Gastroesophageal sphincter (tissue), 3 donors: Measurements from ENCODE around the gene PARD6G.

Source experiments
- EP300 ChIP-seq: sonication (generic); formaldehyde crosslinking; IDR thresholded peaks from one replicate; pipeline ENCODE4 v1.6.1; 2017; ENCODE audit warnings: antibody characterized with exemption, mild to moderate bottlenecking
- POLR2A ChIP-seq, 2 donors: fragments of 450-650 bp; IDR thresholded peaks; one replicate each; pipeline ENCODE4 v1.6.1; 2017; ENCODE audit warnings: antibody characterized with exemption in 2 of 2, mild to moderate bottlenecking in 2 of 2, moderate library complexity in 1 of 2
- TF ChIP-seq, protein P1 (sequence below), 4 experiments: fragments of 200-600 bp in 2 of 4; fragments of 450-650 bp in 2 of 4; sonication (generic) in 1 of 4; IDR thresholded peaks; one replicate each; pipeline ENCODE4 v1.5.1; 2017 to 2019; ENCODE audit warnings: antibody characterized with exemption in 4 of 4, mild to moderate bottlenecking in 2 of 4, moderate library complexity in 2 of 4

DNA sequence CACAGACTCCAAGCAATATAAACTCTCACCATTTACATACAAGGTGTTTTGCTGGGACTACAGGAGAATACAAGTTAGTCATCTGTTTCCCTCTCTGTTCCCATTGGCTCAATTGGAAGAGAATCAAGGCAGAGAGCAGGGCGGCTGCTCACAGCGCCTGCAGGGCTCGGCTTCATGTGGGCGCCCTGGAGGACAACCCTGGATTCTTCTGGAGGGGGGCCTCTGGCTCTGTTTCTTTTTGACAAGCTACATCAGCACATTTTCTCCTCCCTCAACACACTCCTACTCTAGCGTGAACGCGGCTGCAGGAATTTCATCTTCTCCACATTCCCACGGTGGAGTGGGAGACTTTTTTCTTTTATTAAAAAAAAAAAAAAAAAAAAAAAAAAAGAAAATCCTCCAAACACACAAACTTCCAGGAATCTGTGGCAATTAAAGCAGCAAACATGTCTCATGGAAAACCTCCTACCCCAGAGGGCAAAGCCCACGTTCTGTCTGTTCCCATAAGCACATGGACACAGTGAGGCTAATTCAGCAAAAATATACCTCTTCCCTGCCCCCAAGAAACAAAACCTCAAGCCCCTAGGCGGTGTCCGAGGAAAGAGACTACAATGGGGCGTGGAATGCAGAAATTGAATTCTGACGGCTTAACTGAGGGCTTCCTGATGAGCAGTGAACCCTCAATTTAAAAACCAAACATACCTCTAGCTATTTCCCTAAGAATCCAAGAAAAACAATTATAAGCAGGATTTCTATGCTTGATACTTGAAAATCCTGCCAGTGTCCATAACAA lies 50.6 kb downstream of the PARD6G start:
- no peak for TF ChIP-seq POLR2A (IDR thresholded peaks at IDR 0.05)
- TF ChIP-seq, protein P1, sequence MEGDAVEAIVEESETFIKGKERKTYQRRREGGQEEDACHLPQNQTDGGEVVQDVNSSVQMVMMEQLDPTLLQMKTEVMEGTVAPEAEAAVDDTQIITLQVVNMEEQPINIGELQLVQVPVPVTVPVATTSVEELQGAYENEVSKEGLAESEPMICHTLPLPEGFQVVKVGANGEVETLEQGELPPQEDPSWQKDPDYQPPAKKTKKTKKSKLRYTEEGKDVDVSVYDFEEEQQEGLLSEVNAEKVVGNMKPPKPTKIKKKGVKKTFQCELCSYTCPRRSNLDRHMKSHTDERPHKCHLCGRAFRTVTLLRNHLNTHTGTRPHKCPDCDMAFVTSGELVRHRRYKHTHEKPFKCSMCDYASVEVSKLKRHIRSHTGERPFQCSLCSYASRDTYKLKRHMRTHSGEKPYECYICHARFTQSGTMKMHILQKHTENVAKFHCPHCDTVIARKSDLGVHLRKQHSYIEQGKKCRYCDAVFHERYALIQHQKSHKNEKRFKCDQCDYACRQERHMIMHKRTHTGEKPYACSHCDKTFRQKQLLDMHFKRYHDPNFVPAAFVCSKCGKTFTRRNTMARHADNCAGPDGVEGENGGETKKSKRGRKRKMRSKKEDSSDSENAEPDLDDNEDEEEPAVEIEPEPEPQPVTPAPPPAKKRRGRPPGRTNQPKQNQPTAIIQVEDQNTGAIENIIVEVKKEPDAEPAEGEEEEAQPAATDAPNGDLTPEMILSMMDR (IDR thresholded peaks at IDR 0.05) = no peak
- TF ChIP-seq EP300 = no peak
